H9 (cell line): ENCODE results near the gene SPTA1. TPM values are rescaled to one million over a fixed set of nuclear protein-coding genes. Genes with fewer than 3 reads are reported as not detected.
"Not testable (repeated sequence)": the region's sequence is repeated elsewhere in the genome, so short reads cannot be mapped to it uniquely, and the experiment has no call there.

Source experiments
- DNase-seq: peaks from one replicate; pipeline ENCODE4 v3.0.0-alpha.2; 2017
- H2AFZ ChIP-seq: one replicate; pipeline ENCODE4 v1.6.1; 2013; ENCODE audit warnings: mild to moderate bottlenecking, low read length, control low read depth, moderate library complexity
- H2AK5ac ChIP-seq: 2 replicates; pipeline ENCODE4 v1.6.1; 2013; ENCODE audit warnings: low read length, control low read depth, mixed read lengths; ENCODE audit not compliant: insufficient read length
- H2BK120ac ChIP-seq: one replicate; pipeline ENCODE4 v1.6.1; 2013; ENCODE audit warnings: low read depth, mild to moderate bottlenecking, low read length, control low read depth, inconsistent platforms; ENCODE audit not compliant: poor library complexity, severe bottlenecking
- H2BK12ac ChIP-seq: 2 replicates; pipeline ENCODE4 v1.6.1; 2013; ENCODE audit warnings: low read length, control low read depth, mixed read lengths, low read depth; ENCODE audit not compliant: insufficient read length
- H2BK15ac ChIP-seq: 2 replicates; pipeline ENCODE4 v1.6.1; 2013; ENCODE audit warnings: low read depth, low read length, control low read depth
- H2BK20ac ChIP-seq: one replicate; pipeline ENCODE4 v1.6.1; 2013; ENCODE audit warnings: low read depth, mild to moderate bottlenecking, low read length, control low read depth, inconsistent platforms; ENCODE audit not compliant: poor library complexity, severe bottlenecking
- H2BK5ac ChIP-seq: 2 replicates; pipeline ENCODE4 v1.6.1; 2013; ENCODE audit warnings: low read length, control low read depth, mixed read lengths; ENCODE audit not compliant: insufficient read length
- H3K14ac ChIP-seq: 2 replicates; pipeline ENCODE4 v1.6.1; 2013; ENCODE audit warnings: low read length, control low read depth; ENCODE audit not compliant: insufficient read depth
- H3K18ac ChIP-seq: 2 replicates; pipeline ENCODE4 v1.6.1; 2013; ENCODE audit warnings: low read depth, mild to moderate bottlenecking, mixed read lengths, low read length, control low read depth; ENCODE audit not compliant: insufficient read length
- H3K23ac ChIP-seq: 2 replicates; pipeline ENCODE4 v1.6.1; 2013; ENCODE audit warnings: low read length, control low read depth, mixed read lengths, low read depth; ENCODE audit not compliant: insufficient read length
- H3K23me2 ChIP-seq: 2 replicates; pipeline ENCODE4 v1.6.1; 2013; ENCODE audit warnings: low read depth, mild to moderate bottlenecking, mixed read lengths, low read length, control low read depth; ENCODE audit not compliant: insufficient read length, poor library complexity, severe bottlenecking
- H3K27ac ChIP-seq: 2 replicates; pipeline ENCODE4 v1.5.1; 2013; ENCODE audit warnings: low read length, control low read depth, mixed read lengths, low read depth; ENCODE audit not compliant: insufficient read length
- H3K27me3 ChIP-seq: 2 replicates; pipeline ENCODE4 v1.6.1; 2013; ENCODE audit warnings: low read length, control low read depth, inconsistent platforms; ENCODE audit not compliant: insufficient read depth
- H3K4ac ChIP-seq: 2 replicates; pipeline ENCODE4 v1.6.1; 2013; ENCODE audit warnings: low read depth, mild to moderate bottlenecking, control low read depth, inconsistent platforms, low read length, moderate library complexity
- H3K4me1 ChIP-seq: 2 replicates; pipeline ENCODE4 v1.6.1; 2013; ENCODE audit warnings: low read length, control low read depth, inconsistent platforms; ENCODE audit not compliant: insufficient read depth
- H3K4me2 ChIP-seq: 2 replicates; pipeline ENCODE4 v1.6.1; 2013; ENCODE audit warnings: low read length, control low read depth, mixed read lengths; ENCODE audit not compliant: insufficient read length, insufficient read depth
- H3K56ac ChIP-seq: 2 replicates; pipeline ENCODE4 v1.6.1; 2013; ENCODE audit warnings: low read depth, mild to moderate bottlenecking, mixed read lengths, low read length, control low read depth; ENCODE audit not compliant: insufficient read length
- H3K79me1 ChIP-seq: 2 replicates; pipeline ENCODE4 v1.6.1; 2013; ENCODE audit warnings: low read depth, mild to moderate bottlenecking, moderate library complexity, low read length, control low read depth, inconsistent platforms; ENCODE audit not compliant: insufficient read depth, poor library complexity, severe bottlenecking
- H3K79me2 ChIP-seq: 2 replicates; pipeline ENCODE4 v1.6.1; 2013; ENCODE audit warnings: low read length, control low read depth, inconsistent platforms; ENCODE audit not compliant: insufficient read depth
- H3K9ac ChIP-seq: 2 replicates; pipeline ENCODE4 v1.6.1; 2013; ENCODE audit warnings: low read length, control low read depth, mixed read lengths; ENCODE audit not compliant: insufficient read length; ENCODE audit errors: extremely low read depth
- H3K9me3 ChIP-seq: one replicate; pipeline ENCODE4 v1.6.1; 2013; ENCODE audit warnings: low read depth, low read length, inconsistent platforms; ENCODE audit not compliant: control insufficient read depth
- H3T11ph ChIP-seq: one replicate; pipeline ENCODE4 v1.6.1; 2013; ENCODE audit warnings: mild to moderate bottlenecking, low read length, control low read depth, inconsistent platforms
- H4K20me1 ChIP-seq: one replicate; pipeline ENCODE4 v1.6.1; 2013; ENCODE audit not compliant: control insufficient read depth, insufficient read length, insufficient read depth
- H4K5ac ChIP-seq: 2 replicates; pipeline ENCODE4 v1.6.1; 2013; ENCODE audit warnings: low read depth, mild to moderate bottlenecking, mixed read lengths, low read length, control low read depth; ENCODE audit not compliant: insufficient read length
- H4K8ac ChIP-seq: replicated peaks from 2 replicates; pipeline ENCODE4 v1.6.1; 2013; ENCODE audit warnings: low read length, control low read depth, mixed read lengths, low read depth; ENCODE audit not compliant: insufficient read length
- H4K91ac ChIP-seq: 2 replicates; pipeline ENCODE4 v1.6.1; 2013; ENCODE audit warnings: low read depth, mild to moderate bottlenecking, moderate library complexity, mixed read lengths, low read length, control low read depth; ENCODE audit not compliant: insufficient read length
- H3K27ac Mint-ChIP-seq, 3 experiments: 2 replicates in 2 of 3; 3 replicates in 1 of 3; pipeline ENCODE4 v1.8.0; 2020 to 2021; ENCODE audit warnings: mixed read lengths in 3 of 3, mild to moderate bottlenecking in 1 of 3, moderate library complexity in 1 of 3
- H3K27me3 Mint-ChIP-seq: 2 replicates; pipeline ENCODE4 v1.8.0; 2021; ENCODE audit warnings: low read depth, mild to moderate bottlenecking, moderate library complexity, mixed read lengths
- H3K36me3 Mint-ChIP-seq, 3 experiments: 2 replicates in 2 of 3; 3 replicates in 1 of 3; pipeline ENCODE4 v1.8.0; 2020 to 2021; ENCODE audit warnings: low read depth in 3 of 3, mixed read lengths in 3 of 3; ENCODE audit not compliant: insufficient read depth in 1 of 3
- H3K4me1 Mint-ChIP-seq, 2 experiments: 2 replicates each; pipeline ENCODE4 v1.8.0; 2020; ENCODE audit warnings: mixed read lengths in 2 of 2
- H3K4me3 Mint-ChIP-seq, 2 experiments: 2 replicates in 1 of 2; 3 replicates in 1 of 2; pipeline ENCODE4 v1.8.0; 2020 to 2021; ENCODE audit warnings: mild to moderate bottlenecking in 2 of 2, mixed read lengths in 2 of 2, moderate library complexity in 1 of 2
- H3K9me3 Mint-ChIP-seq, 2 experiments: 2 replicates in 1 of 2; 3 replicates in 1 of 2; pipeline ENCODE4 v1.8.0; 2020; ENCODE audit warnings: mild to moderate bottlenecking in 2 of 2, mixed read lengths in 2 of 2, moderate library complexity in 1 of 2
- CTCF ChIP-seq: fragments of 200-600 bp; sonication (generic); conservative IDR thresholded peaks from 3 replicates; pipeline ENCODE4 v1.8.0; 2021; ENCODE audit warnings: antibody characterized with exemption, mild to moderate bottlenecking
- WGBS: extraction: QIAGEN DNeasy Blood & Tissue Kit; methylation state at CpG from one replicate; pipeline ENCODE4 v1.1.7; 2013; ENCODE audit warnings: missing lambda C conversion rate, low lambda C conversion rate, mixed read lengths; ENCODE audit not compliant: insufficient read length; ENCODE audit errors: extremely low coverage; 5-methylcytosine and 5-hydroxymethylcytosine counted together
- total RNA-seq: library from RNA; stranded (reverse); gene quantifications from 2 replicates; pipeline ENCODE4 v1.2.1, GENCODE V29; 2021

The SPTA1 gene
- total RNA-seq, 1 experiment from 2014 or later, result not detected

DNA sequence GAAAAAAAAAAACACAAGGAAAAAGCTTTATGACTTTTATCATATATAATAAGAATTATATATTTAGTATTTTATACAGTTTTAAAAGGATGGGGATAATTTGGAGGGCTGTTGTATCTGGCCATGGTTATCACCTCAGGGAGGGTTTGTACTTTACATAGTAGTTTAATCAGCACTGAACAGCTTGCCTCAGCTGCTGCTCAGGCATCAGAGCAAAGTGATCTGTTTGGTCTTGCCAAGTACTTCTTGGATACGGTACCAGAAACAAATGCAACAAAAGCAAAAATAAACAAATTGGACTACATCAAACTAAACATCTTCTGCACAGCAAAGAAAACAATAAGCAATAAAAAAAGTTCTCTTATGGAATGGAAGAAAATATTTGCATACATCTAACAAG is 2.6 kb upstream of the SPTA1 start:
- no CpG with 5 or more reads among the region's 1 CpG for WGBS
- Histone ChIP-seq H3K9me3 (no peaks in the 10 kb centered on the region), H2BK120ac (no peak overlapping the region), H4K8ac (no peak overlapping the region), H4K20me1 (no peaks in the 10 kb centered on the region), H3K27me3 (no peaks in the 10 kb centered on the region), H3K56ac (no peak overlapping the region), H2AK5ac (no peak overlapping the region), H2BK12ac (no peak overlapping the region), H3K18ac (no peak overlapping the region), H3K79me2 (no peaks in the 10 kb centered on the region), H3K4ac (no peak overlapping the region), H3K79me1 (no peaks in the 10 kb centered on the region), H3K14ac (no peak overlapping the region), H4K91ac (no peak overlapping the region), H3K9ac (no peak overlapping the region), H3K4me2 (no peak overlapping the region), H2BK20ac (no peak overlapping the region), H3K4me1 (no peaks in the 10 kb centered on the region), H4K5ac (no peak overlapping the region), H2AFZ (no peak overlapping the region), H3T11ph (no peak overlapping the region), H3K23me2 (no peaks in the 10 kb centered on the region), H3K23ac (no peak overlapping the region), H2BK15ac (no peak overlapping the region), H2BK5ac (no peak overlapping the region), H3K27ac (no peak overlapping the region)
- Mint-ChIP-seq H3K27ac (no peak overlapping the region), H3K9me3 (no peaks in the 10 kb centered on the region; a peak in 1 of 5 replicates), H3K27me3 (no peaks in the 10 kb centered on the region; the same call in 1 of the 2 replicates), H3K4me1 (no peaks in the 10 kb centered on the region), H3K36me3 (no peaks in the 10 kb centered on the region), H3K4me3 (no peak overlapping the region)
- TF ChIP-seq CTCF, result no peak
- DNase-seq, result no peak

DNA sequence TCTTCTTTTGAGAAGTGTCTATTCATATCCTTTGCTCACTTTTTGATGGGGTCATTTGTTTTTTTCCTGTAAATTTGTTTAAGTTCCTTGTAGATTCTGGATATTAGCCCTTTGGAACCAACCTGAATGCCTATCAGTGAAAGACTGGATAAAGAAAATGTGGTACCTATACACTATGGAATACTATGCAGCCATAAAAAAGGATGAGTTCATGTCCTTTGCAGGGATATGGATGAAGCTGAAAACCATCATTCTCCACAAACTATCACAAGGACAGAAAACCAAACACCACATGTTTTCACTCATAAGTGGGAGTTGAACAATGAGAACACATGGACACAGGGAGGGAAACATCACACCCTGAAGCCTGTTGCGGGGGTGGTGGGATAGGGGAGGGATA is 1.8 kb upstream of the SPTA1 start:
- not testable (repeated sequence) for H3K79me1 ChIP-seq, H3K36me3 Mint-ChIP-seq, H3K27ac ChIP-seq, H2BK12ac ChIP-seq, H2BK5ac ChIP-seq, H3K79me2 ChIP-seq, H3K27me3 ChIP-seq, H4K8ac ChIP-seq, H3K14ac ChIP-seq, DNase-seq, H3K4me1 ChIP-seq, H4K5ac ChIP-seq, H3K9me3 Mint-ChIP-seq, H3K23me2 ChIP-seq, H4K91ac ChIP-seq, H3K9ac ChIP-seq, H3K4me3 Mint-ChIP-seq, H4K20me1 ChIP-seq, H2BK20ac ChIP-seq, H2BK15ac ChIP-seq, H3K56ac ChIP-seq, H3K4ac ChIP-seq, H3K9me3 ChIP-seq, H2AFZ ChIP-seq, H3T11ph ChIP-seq, H3K4me2 ChIP-seq, H3K27me3 Mint-ChIP-seq, H3K18ac ChIP-seq, H2AK5ac ChIP-seq, H3K4me1 Mint-ChIP-seq, H2BK120ac ChIP-seq, H3K23ac ChIP-seq, H3K27ac Mint-ChIP-seq
- WGBS, result no CpG with 5 or more reads among the region's 1 CpG
